HG02763 (cell line): ENCODE results near the gene HOTAIR.

Experiments used
- ATAC-seq: cut with Tn5 transposase; IDR thresholded peaks from one replicate; pipeline ENCODE4 v1.9.1; 2021; ENCODE audit warnings: mild to moderate bottlenecking, moderate library complexity; ENCODE audit not compliant: unreplicated experiment

Gene HOTAIR

DNA sequence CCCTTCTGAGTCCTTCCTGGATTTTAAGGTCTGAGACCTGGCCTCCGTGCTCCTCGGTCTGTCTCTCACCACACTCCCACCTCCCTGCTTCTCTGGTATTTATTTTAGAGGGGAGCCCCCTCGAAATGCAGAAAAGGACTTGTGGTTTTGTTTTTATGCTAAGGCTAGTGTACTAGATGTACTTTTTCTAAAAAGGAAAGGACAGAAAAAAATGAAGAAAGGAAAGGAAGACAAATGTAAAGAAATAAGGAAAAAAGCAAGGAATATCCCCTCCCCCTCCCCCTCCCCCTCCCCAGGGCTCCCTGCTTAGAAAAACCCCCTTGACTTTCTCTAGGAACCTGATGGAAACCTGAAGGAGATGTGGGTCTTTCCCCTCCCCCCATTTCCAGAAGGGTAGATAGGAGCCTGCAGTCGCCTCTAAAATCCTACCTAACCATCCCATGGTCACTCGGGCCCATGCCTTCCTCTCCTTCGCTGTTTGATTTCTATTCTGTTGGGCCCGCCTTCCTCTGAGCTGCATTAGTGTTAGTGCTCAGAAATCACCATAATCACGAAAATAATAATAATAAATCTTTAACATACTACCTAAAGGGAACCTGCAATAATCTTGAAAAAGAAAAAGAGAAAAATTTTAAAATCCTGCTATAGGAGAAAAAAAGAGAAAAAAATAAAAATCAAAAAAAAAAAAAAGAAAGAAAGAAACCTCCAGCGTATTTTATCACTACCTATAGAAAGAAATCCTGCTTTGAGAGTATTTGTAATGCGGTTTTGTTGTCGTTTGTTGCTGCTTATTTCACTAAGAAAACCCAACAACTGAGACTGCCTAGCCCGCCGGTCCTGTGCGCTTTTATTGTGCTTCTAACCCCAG lies 37.1 kb upstream of the HOTAIR start:
- ATAC-seq, result no peak

DNA sequence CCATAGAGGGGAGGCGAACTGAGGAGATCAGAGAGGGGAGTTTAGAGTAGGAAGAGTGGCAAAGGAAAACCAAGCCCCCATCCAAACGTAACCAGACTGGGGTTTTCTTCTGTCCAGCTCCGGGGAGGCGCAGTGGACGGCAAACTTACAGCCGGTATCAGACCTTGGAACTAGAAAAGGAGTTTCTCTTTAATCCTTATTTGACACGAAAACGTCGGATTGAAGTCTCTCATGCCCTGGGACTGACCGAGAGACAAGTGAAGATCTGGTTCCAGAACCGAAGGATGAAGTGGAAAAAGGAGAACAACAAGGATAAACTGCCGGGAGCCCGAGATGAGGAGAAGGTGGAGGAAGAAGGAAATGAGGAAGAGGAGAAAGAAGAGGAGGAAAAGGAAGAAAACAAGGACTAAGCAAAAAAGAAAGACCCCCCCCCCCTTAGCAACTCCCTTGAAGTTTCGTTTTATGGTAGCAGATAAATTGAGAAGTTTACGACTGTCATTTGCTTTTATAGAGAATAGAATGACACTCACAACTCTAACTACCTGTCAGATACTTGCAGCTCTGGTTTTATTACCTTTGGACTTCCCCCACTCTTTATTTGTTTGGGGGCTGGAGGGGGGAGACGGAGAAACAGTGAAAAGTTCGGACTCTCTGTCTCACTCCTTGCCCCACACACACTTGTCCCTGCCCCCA lies 36.4 kb upstream of the HOTAIR start:
- no peak for ATAC-seq

DNA sequence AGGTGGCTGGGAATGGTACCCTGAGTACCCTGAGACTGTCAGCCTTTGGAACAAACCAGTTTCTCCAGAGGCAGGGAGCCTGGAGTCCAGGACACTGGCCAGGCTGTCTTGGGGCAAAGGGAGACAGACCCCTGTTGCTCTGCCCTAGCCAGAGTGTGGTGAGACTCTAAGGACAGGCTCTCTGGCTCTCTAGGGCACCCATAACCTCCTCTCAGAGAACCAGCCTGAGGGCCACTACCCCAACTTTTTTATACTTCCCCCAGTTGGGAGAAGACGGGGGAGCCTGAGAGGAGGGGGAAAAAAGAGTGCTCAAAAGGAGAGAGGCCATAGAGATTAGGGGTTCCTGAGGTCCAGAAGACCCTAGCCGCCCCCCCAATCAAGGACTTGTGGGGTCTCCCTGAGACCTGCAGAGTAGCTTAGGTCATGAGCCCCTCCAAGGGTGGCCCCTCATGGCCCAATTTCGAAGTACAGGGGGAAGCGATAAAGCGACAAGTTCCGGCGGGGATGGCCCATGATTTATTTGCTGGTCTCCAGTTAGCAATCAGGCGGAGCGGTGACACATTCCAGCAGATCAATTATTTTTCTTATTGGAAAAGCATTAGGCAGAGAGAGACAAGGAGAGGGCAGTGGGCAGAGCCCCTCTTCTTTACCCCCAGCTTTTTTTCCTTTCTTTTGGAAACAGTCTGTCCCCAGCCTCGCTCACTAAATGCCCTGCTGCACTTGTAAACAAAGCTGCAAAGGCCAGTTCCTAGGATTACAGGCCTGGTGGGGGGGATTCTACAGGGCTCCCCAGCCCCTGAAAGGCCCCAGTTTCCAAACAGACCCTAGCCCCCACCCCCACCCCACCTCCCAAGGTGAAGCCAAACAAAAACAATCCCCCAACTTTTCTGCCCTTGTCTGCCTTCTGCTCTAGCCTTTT lies 35.6 kb upstream of the HOTAIR start:
- no peak for ATAC-seq

DNA sequence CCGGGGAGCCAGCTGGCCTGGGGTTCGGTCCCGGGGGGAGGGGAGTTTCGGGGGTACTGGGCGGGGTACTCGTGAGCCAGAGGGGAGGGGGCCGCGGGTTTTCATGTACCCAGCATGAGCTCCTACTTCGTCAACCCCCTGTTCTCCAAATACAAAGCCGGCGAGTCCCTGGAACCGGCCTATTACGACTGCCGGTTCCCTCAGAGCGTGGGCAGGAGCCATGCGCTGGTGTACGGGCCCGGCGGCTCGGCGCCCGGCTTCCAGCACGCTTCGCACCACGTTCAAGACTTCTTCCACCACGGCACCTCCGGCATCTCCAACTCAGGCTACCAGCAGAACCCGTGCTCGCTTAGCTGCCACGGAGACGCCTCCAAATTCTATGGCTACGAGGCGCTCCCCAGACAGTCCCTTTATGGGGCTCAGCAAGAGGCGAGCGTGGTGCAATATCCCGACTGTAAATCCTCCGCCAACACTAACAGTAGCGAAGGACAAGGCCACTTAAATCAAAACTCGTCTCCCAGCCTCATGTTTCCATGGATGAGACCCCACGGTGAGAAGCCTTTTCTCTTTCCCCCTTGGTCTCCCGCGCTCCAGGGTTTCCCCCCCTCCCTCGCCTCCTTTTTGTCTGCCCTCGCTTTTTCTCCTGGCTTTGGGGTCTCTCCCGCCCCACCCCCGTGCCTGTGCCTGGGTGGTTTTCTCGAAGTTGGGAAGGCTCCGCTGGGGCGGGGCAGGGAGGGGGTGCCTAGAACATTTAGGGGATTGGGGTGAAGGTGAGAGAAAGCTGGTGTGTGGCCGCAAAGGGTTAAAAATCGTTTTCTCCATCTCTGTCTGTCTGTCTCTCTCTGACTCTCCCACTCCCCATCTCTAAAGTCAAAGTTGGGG lies 34.7 kb upstream of the HOTAIR start:
- no peak for ATAC-seq

DNA sequence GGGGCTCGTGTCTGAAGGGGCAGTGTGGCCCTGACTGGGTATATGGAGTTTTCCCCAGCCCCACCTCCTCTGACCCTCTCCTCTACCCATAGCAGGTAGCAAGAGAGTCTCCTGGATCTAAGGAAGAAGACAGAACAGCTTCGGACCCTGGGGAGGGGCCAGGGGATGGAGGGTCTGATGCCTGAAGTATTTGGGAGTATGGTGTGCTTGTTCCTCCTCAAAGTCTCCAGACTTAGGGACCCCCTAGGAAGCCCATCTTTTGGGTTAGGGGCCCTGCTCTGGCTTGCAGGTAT lies 33.5 kb upstream of the HOTAIR start:
- no peak for ATAC-seq

DNA sequence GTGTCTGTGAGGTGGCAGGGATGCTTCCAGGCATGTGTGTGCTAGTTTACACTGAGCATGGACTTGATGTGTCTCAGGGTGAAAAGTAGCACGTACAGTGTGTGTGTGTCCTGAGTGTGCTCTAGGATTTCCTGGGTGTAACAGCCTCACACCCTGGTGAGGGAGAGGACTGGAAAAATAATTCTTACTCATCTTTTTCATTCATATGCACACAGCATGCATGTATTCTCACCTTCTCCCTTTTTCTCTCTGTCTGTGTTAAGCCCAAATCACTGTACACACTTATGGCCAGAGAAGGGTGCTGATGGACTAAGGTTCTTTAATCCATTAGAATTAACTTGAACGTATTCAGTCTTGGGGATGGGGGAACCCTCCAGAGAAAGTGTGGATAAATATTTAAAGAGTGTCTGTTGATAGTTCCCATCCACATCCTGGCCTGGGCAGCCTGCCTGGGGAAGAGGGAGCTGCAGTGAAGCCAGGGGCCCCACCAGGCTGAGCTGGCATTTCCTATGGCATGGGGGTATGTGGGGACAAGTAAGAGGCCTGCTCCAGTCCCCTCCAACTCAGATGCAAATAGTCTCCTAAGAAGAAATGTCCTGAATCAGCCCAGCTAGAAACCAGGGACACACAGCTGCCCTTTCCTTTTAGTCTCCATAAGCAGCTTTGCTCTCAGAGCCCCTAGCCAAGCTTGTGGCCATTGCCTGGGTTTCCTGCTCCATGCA lies 32.9 kb upstream of the HOTAIR start:
- no peak for ATAC-seq

DNA sequence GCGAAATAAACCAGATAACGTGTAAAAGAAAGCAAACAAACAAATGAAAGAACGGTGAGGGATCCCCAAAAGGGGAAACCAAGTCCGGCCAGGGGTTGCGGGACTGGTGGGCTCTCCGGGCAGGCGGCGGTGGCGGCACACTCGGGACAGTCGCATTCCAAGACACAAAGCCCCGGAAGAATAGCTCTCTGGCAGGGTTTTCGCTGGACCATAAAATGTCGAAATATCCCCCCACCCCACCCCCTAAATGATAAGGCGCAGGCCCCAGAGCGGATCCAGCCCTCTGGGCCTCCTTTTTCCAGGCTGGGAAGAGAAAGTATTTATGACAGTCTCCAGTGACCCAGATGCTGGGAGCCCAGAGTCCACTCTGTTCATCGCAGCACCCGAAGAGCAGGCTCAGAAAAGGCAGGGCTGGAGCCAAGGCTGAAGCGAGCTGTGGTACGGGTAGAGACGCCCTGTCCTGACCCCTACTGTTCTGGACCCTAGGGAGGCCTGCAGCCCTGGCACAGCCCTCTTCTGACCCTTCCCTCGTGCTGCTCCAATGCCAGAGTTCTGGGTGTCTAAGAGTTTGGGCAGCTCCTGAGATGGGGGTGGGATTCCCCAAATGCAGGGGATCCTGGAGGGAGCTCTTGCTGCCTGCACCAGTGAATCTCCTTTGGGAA lies 31.9 kb upstream of the HOTAIR start:
- no peak for ATAC-seq

DNA sequence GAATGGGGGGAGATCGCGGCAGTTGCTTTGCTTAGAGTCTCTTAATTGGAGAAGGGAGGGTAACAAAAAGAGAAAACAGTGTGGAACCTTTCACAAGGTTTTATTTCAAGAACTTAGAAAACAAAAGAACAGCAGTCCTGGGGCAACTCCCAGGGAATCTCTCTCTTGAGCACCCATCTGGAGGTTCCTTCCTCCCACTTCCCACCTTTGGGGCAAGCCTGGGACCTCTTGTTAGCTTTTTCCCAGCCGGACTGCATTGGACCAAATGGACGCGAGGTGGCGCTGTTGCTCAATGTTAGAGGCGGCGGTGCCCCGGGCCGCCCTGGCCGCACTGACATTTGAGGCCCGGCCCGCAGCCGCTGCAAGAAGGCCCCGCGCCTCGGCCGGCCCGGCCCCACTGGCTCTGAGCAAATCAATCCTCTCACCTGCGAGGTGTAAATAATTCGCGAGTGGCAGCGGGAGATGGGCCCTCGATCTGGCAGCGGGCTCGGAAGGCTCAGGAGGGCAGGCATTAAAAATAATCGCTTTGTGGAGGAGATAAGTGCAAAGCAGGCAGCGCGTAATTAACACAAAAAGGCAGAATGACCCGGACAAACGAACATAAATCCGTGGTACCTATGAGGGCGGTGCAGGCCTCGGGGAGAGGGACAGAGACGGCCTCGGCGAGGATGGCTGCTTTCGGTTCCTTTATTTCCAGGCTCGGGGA lies 31.3 kb upstream of the HOTAIR start:
- ATAC-seq, result peak; percentile 63

DNA sequence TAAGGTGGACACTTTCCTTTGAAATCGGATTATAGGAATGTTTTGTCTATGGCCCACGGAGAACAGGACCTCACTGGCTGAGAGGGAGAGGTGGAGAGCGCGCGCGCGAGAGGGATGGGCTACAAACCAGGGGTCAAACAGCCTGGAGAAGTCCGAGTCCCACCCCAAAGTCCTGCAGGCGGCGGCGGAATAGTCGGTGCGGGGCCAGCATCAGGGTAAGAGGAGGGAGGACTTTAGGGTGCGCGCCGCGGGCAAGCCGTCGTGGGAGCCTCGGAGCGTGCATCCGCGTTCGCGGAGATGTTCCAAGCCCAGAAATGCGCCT lies 30.7 kb upstream of the HOTAIR start:
- no peak for ATAC-seq

DNA sequence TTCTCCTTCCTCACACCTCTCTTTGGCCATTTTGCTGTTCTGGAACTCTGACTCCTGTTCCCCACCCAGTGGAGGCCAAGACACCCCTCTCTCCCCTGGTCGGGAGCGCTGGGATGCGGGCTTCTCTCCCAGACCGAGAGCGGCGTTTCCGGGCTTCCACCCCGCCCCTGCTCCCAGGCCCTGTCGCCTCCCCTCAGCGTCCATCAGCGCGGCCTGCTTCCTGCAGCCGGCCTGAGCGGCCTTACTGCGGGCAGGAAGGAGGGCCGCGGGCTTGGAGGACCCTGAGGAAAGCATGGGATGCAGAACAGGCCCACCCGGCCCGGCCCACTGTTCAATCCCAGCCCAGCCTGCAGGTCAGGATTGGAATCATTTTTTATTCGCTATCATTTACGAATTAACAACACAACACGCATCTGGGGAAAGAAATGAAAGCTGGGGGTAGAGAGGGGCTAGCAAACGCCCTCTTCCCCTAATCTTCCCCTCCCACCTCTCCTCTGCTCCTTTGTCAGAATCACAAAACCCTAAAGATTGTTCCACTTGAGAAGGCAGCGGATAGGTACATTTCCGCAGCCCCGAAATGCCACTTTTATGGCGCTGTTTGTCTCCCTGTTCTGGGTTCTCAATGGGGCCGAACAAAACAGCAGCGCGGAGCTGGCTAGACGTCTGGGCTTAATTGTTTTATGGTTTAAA lies 30.2 kb upstream of the HOTAIR start:
- no peak for ATAC-seq

DNA sequence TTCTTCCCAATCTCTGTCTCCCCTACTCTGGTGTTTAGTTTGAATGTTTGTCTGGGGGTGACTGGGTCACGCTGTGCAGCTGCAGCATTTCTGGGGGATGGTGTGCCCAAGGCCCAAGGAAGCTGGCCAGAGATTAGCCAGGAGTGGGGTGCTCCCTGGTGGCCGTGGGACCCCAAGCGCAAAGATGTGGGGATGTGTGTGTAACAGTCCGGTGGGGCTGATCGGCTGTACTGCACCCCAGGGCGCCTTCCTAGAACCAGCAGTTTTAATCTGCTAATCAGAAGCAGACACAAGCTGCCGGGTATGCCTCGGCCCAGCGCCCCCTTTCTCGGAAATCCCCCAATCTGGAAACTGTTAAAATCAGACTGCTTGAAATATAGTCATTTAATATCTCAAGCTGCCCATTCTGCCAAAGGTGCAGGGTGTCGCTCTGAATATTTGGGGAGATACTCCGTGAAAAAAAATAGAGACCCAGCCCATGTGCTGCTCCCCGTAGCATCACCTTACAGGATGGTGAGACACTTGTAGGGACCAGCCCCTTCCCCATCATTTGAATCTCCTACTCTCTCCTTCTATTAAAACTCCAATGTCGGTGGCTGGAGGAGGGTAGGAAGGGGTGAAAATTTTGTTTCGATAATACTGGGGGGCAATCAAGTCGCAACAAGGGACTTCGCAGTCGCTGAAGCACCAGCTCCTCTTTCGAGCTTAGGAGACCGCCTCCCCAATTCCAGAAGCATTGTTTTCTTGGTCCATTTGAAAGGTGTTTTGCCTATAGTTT lies 29.5 kb upstream of the HOTAIR start:
- ATAC-seq, result no peak

DNA sequence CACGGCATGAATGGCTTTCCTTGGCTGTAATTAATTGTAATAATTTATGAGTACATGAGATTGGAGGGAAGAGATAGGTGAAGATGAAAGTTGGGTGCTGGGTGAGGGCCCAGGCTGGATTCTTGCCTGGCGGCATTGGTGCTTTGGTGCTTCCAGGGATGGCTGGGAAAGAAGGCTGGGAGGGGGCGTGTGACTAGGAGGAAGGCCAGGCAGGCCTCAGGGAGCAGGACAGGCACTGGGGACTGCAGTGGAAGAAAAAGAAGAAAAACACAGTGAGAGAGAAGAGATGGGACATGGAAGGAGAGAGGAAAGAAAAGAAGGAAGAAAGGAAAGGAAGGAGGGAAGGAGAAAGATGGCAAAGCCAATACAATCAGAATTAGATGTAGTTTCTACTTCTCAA lies 28.9 kb upstream of the HOTAIR start:
- no peak for ATAC-seq

DNA sequence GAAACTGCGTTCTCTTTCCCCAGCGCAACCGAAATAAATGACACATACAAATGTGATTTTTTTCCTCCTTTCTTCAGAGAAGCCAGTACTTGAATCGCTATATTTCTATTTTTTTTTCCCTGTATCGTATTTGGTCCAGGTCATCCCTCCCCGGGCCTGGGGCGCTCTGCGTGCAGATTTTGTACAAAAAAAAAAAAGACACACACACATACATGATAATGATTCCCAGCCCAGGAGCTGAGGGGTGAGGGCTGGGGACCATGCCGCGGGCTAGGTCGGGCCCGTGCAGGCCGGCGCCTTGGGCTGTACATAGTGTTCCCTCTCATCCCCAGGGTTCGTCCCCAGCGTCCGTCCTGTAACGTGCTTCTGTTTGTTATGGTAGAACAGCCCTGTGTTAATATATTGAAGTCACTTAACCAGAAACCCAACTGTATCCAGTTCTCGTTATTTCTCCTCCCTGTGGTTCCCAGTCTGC lies 28.2 kb upstream of the HOTAIR start:
- ATAC-seq, result no peak

DNA sequence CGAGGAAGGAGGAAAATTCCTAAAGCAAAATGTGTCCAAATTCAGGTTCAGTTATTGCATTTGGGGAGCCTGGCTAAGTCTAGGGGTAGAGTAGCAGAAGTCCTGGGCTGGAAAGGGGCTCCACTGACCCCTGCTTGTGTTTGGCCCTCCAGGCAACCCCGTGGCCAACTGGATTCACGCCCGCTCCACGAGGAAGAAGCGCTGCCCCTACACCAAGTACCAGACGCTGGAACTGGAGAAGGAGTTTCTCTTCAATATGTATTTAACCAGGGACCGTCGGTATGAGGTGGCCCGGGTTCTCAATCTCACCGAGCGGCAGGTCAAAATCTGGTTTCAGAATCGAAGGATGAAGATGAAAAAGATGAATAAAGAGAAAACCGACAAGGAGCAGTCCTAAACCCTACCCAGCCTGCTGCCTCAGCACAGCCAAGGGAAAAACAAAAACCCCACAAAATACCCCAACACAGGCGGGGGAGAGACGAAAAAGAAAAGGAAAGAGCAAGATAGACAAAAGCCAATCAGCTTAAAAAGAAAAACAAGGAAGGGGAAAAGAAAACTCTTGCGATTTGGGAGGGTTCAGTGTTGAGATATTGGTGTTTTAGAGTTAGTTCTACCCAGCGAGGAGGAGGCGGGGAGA lies 27.6 kb upstream of the HOTAIR start:
- ATAC-seq, result no peak

DNA sequence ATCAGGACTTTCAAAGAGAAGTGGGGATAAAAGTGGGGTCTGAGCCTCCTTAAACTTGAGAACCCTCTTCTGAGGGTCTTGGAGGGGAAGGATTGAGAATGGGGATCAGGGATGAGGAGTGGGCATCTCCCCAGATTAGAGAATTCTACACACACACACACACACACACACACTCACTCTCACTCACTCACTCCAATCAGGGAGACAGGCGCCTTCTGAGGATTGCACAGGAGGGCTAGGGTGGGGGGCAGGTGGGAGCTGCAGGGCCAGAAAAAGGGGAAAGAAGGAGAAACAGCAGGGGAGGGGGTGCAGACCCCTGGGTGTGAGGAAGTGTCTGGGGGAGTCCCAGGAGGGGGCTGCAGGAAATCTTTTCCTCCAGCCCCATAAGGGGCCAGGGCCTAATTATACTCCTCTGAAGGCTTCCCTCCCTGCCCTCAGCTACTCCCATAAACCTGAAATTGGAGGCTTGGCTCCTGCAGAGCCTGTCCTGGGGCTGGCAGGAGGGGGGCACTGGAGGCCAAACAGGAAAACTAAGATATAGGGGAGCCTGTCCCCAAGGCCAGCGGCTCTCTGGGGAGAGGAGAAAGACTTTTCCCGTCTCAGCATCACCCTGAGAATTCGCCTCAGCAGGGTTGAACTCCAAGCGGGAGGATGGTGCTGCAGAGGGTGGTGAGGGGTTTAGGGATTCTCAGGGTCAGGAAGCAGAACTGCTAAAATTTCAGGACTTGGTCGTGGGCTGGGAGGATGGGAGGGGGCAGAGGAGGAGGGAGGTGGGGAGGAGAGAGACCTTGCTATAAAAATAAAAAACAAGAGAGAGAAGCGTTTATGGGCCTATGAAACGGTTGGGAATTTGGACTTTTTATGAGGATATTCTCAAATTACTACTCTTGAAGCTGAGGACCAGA lies 26.8 kb upstream of the HOTAIR start:
- no peak for ATAC-seq
